ENCODE measurements around the gene CFAP99.
"Not testable (repeated sequence)": the region's sequence is repeated elsewhere in the genome, so short reads cannot be mapped to it uniquely, and the experiment has no call there.

Gene CFAP99

DNA sequence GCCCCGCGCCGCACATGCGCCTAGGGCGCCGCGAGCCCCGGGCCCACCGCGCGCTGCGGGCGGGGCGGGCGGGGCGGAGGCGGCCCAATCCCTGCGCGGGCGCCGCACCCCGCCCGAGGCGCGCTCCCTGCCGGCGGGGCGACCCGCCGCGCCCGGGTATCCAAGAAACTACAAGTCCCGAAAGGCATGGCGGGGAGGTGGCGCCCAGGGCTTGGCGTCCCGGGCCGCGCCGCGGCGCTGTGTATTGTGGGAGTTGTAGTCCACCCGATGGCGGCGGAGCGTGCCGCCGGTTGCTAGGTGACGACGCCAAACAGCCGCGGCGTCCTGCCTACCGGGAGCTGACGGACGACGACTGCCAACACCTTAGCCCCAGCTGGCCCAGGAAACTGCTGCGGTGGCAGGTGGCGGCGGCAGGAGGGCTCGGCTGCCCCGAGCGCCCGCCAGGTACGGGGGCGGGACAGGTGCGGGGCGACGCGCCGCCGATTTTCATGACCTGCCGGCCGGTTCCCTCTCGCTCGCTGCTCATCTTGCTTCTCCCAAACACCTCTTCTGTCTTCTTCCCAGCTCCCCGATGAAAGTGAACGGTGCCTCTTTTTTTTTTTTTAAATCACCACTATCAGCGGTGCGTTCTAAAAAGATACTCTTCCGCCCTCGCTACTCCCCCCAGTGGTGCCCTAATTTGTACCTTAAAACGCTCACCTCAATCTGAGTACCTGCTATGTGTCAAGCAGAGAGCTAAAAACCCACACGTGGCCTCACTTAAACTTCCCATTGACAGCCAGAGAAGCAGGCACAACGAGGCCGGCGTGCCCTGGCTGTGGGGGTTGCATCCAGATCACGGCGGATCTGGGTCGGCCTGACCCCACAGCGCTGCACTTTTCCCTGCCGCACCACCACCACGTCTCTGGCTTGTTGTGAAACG is at the start of gene CFAP99:
Gene CFAP99 (plus strand): TSS at position 306 of the 922 bp plus-strand sequence.
- DNase-seq = peak; percentile 98

DNA sequence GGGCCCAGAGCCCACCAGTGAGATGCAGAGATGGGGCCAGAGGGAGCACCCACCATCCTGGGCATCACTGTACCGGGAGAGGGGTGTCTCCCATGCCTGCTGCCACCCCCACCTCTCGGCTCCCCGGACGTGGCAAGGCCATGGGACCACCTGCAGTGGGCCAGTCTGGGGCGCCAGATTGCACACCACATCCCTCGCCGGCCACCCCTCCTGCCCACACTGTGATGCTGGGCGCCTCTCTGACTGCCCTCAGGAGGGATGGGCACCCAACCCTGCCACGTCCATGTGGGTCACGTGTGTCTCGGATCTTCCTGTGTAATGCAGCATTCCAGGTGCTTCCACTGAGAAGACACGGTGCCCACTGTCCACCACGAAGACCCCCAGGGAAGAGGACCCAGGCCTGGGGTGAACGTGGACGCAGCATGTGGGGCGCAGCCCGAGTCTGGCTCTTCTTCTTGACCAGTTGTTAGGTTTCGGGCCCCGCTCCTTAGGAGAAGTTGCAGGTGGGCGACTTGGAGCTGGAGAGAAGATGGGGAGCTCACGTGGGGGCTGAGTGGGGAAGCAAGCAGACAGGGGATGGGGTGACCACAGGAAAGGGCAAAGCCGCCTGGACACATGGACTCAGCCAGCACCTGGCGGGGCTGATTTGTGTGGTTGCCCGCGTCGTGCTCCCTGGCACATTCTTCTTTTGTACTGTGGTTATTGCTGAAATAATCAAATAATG is 48.0 kb upstream of the CFAP99 start:
- no peak for DNase-seq

DNA sequence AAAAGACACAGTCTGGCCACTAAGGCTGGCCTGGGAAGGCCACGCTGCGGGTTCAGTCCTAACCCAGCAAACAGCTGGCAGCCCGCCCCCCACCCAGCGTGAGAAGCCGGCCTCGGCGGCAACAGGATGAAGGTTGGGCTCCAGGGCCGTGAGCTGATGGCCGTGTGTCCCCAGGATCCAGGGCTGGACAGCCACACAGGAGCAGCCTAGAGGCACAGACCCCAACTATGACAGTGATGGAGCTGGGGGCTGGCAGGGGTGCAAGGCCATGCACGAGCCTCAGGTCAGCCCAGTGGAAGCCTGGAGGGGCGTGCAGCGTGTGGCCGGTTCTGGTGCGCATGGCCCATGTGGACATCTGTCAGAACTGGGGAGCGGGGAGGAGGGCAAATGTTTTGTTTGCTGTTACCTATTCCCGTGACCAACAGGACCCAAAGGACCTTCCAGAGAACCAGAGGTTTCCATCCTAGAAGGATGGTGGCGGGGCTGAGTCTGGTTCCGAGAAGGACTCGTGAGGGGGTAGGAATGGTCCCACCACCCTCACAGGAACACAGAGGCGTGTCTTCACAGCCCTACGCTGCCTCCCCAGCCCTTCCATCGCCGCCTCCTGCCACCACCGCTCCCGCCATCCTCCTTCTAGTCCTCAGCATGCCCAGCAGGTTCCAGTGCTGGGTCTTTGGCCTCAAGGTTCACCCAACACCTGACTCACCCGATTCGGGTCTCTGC is 46.8 kb upstream of the CFAP99 start:
- no peak for DNase-seq

DNA sequence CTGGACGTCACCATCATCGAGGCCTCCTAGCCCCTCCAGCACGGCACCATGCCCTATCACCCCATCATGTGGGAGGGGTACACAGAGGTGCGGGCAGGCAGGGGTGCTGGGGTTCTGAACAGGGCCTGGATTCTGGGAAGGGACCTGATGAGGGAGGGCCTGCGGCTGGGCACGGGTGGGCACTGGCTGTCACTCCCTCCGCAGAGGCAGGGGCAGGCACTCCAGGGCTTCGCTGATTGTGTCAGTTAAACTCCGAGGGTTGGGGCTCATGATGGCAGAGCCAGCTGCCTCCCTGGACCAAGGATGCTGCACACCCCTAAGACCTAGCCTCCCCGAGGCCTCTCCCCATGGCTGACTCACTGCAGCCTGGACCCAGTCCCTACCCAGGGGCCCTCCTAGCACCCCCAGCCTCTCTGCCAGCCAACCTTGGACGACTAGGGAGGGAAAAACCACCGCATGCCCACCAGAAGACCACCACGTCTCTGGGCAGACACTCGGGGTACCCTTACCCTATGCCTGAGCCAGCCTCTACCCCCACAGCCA is 46.2 kb upstream of the CFAP99 start:
- DNase-seq = no peak

DNA sequence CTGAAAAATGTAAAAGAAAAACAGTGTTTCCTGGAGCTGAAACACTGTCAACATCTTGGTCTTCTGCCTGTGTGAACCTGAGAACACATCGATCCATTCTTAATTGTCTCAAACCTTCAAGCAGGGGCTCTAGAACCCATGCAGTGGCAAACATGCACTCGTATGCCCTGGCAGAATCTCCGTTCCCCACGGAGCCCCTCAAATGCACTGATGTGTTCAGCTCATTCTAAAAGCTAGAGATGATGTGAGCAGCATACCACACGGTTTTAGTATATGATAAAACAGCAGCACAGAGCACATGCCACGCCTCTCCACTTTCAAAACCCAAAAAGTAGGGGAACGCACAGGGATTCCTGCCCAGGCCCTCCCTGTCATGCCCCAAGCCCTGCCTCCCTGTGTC is 45.2 kb upstream of the CFAP99 start:
- DNase-seq = no peak

DNA sequence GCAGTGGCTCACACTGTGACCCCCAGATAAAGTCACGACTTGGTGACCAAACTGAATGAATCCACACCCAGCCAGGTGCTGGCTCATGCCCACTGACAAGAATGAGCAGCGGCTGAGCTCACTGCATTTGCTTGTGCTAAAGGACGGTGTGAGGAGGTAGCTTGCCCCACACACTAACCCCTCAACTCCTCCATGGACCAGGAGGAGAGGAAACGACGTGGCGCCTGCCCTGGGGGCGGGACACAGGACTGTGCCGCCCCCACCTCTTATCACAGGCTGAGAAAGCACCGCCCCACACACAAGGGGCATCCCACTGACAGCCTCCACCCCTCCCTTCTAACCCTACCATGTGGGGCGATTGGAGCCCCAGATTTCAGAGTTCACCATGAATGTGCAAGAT is 43.3 kb upstream of the CFAP99 start:
- DNase-seq = no peak

DNA sequence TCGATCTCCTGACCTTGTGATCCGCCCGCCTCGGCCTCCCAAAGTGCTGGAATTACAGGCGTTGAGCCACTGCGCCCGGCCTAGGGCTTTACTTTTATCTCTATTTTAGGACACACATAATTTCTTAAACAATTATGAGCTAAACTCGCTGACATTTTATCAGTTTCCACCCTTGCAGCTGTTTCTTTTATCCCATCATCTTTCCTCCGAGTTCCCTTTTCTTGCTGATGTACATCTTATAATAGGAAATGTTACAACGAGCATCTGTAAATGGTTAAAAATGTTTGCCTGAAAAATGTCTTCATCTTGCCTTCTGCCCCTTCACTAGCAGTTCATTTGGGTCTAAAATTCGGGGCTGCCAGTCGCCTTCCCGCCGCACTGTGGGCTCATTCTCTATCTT is 41.5 kb upstream of the CFAP99 start:
- no peak for DNase-seq

DNA sequence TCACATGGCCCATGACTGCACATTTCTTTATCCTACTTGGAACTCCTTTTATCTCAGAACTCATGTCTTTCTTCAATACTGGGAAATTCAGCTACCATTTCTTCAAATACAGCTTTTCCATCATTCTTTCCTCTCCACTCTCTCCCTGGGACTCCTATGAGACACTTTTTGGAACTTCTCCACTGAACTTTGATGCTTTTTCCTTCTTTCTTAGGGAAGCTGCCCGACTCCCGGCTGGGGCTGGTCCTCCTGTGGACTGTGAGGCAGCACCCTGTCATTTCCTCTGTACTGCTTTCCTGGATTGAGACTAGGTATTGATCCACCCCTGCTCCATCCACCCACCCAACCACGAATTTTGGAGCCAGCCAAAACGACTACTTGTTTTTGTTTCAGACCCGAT is 40.4 kb upstream of the CFAP99 start:
- DNase-seq = no peak

DNA sequence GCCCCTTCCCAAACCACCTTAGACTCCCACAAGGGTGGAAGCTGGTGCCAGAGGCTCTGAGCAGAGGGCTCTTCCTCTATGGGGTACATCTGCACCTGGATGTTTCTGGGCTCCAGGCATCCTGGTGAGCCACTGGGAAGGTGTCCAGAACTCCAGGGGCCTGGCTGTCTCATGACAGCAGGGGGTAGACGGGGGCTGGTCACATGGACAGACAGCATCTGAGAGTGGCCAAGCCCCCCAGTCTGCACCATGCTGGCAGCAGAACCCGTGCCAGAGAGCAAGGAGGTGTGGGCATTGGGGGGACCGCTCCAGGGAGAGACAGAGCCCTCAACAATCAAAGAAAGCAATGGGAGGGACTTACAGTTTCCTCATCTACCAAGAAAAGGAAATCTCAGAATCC is 39.9 kb upstream of the CFAP99 start:
- DNase-seq = no peak

DNA sequence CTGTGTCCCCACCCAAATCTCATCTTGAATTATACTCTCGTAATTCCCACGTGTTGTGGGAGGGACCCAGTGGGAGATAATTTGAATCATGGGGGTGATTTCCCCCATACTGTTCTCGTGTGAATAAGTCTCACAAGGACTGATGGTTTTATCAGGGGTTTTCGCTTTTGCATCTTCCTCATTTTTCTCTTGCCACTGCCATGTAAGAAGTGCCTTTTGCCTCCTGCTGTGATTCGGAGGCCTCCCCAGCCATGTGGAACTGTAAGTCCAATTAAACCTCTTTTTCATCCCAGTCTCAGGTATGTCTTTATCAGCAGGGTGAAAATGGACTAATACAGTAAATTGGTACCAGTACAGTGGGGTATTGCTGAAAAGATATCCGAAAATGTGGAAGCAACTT is 38.2 kb upstream of the CFAP99 start:
- DNase-seq = not testable (repeated sequence)

DNA sequence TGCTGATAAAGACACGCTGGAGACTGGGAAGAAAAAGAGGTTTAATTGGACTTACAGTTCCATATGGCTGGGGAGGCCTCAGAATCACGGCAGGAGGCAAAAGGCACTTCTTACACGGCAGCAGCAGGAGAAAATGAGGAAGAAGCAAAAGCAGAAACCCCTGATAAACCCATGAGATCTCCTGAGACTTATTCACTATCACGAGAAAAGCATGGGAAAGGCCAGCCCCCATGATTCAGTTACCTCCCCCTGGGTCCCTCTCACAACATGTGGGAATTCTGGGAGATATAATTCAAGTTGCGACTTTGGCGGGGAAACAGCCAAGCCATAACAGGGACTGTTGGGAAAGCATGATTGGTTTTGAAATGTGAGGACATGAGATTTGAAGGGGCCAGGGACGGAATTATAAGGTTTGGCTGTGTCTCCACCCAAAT is 36.0 kb upstream of the CFAP99 start:
- not testable (repeated sequence) for DNase-seq

DNA sequence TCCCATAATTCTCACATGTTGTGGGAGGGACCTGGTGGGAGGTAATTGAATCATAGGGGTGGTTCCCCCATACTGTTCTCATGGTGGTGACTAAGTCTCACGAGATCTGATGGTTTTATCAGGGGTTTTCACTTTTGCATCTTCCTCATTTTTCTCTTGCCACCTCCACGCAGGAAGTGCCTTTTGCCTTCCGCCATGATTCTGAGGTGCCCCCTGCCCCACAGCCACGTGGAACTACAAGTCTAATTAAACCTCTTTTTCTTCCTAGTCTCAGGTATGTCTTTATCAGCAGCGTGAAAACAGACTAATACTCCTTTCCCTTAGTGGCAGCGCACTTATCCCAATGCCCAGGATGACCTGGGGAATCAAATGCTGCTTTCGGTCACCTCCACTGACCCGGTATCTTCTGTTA is 35.5 kb upstream of the CFAP99 start:
- DNase-seq = not testable (repeated sequence)

DNA sequence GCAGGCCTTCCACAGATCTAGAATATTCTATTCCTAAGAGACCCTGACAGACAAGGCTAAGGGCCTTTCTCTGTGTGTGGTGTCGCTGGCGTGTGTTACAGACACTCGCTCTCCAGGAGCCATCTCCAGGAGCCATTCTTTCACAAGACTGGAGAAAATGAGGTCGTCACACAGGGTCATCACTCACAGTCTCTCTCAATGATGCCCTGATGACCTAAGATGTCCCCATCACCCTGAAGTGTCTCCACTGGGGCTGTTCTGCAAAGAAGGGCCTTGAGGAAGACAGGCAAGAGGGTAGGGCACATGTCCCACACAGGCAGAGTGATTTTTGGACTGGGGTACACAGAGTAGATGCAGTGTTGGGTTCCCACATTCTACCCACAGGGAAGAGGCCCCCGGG is 35.0 kb upstream of the CFAP99 start:
- DNase-seq = no peak

DNA sequence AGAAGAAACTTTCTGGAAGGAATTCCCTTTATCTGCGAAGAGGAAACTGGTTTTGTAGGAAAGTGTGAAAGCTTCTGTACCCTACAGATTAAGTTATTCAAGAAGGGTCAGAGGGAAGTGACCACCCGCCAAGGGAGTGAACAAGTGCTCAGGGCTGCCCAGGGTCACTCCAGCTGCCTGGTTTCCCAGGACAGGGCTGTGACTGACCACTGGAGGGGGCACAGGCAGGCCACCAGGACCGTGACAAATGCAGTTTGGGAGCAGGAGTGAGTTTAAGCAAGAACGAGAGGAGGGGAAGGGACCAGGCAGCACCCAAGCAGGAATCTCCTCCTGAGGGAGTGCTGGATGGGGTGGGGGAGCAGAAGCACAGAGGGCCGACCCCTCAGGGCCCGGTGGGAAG is 34.5 kb upstream of the CFAP99 start:
- no peak for DNase-seq

DNA sequence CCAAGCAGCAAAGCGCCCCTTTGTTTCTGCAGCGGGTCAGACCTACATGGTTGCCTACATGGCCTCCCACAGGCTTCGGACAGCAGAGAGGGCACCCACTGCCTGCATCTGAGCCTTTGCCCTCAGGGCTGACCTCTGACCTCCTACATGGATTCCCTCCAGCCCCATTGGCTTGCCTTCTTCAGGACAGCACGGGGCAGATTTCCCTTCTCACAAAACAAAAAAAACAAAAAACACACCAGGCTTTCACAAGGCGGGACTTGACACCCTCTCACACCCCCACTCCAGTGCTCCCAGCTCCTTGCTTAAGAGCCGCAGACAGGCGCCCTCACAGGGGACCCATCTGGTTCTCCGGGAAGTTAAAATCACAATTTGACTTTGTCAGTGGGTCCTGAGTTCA is 33.2 kb upstream of the CFAP99 start:
- no peak for DNase-seq

DNA sequence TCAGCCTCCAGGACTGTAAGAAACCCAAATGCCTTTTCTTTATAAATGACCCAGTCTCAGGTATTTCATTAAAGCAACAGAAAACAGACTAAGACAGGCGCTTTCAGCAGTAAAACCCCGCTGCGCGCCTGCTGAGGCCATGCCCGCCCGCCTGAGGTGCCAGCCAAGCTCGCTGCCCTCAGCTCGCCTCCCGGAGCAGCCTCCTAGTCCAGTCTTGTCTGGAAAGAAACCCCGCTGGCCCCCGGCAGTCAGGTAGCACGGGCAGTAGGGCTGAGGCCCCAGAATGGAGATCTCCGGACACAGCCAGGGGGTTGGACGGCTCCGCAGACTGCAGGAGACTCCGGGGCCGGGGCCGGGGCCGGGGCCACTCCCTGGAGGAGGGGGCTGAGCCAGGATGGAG is 32.0 kb upstream of the CFAP99 start:
- DNase-seq = no peak

DNA sequence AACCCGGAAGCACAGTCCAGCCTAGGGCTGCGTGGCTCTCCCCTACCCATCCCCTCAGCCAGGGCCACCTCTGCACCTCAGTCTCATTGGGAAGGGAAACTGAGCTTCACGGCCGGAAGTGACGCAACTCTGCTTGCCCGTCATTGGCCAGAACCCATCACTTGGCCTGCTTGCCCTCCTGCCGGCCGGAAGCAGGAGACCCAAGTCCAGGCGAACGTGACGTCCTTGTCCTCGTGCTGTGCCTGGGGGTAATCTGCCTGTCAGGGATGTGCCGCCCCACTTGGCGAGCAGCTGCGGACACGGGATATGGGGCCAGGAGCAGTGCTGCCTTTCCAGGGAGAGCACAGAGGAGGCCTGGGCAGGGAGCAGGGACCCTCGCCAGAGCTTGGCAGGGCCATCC is 31.5 kb upstream of the CFAP99 start:
- no peak for DNase-seq

DNA sequence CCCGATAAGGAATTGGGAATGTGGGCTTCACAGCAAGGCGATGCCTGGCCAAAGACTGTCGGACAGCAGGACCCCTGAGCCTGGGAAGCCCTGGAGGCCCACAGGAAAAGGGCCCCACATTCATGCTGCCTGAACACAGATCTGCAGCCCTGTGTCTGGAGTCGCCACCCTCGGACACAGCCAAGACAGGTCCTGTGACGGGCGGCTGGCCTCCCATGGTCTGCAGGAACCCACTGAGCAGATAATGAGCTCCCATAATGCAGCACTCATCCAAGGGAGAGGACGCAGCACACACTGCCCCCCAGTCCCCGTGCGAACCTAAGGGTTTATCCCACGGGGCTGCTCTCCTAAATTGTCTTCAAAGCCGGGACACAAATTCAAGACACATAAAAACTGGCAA is 30.9 kb upstream of the CFAP99 start:
- no peak for DNase-seq

DNA sequence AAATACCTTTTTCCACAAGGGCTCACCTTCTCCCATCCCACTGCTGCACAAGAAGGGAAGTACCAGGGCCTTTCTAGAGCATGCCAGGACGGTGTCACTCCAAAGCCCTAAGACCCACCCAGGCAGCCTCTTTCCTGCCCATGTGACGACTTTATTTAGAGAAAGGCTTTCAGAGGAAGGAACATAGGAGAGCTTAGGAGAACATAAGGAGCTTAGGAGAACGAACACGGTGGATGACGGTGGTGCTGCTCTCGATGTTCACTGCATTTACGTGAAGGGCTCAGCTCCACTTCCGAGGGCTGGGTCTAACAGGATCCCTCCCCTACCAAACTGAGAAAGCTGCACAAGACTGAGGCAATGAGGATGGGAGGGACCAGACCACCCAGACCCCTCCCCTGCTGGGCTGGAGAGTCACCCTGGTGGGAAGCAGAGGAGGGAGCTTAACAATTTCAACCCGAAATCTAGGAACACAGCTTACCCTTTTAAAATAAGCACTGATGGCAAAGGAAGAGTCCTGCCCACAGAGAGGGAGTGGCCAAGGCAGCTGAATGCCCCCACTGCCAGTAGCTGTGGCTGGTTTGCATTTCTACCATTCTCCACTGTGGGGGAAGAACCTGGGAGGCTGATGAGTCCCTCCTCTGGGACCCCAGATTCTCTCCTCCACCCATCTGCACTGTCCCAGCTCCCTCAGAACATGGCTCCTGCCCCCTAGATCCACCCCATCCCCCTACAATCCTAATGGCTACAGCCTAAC is 30.1 kb upstream of the CFAP99 start:
- DNase-seq = no peak

DNA sequence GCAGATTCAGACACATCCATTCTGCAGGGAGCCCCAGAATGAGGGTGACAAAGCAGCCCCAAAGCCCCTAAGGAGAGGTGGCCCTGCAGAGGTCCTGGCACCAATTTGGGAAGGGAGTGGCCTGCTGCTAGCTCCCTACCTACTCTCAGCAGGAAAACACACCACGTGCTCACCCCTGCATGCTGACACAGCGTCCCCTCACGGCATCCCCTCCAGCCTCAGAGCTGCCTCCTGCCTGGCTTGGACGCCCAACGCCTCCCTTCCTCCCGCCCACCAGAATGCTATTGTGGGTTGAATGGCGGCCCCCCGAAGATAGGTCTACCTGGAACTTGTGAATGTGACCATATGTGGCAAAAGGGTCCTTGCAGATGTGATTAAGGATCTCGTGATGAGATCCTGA is 29.1 kb upstream of the CFAP99 start:
- DNase-seq = no peak

DNA sequence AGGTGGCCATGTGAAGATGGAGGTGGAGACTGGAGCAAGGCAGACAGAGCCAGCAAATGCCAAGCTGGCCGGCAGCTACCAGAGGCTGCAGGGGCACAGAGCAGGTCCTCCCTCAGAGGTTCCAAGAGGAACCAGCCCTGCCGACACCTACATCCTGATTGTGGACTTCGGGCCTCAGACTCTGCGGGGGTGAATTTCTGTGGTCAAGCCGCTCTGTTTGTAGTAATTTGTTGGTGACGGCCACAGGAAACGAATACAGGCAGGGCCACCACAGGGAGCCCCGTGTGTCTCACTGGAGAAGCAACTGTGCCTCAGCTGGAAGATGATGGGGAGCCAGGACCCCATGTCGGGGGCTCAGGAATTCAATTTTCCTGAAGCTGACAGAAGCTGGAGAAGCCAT is 28.6 kb upstream of the CFAP99 start:
- DNase-seq = no peak

DNA sequence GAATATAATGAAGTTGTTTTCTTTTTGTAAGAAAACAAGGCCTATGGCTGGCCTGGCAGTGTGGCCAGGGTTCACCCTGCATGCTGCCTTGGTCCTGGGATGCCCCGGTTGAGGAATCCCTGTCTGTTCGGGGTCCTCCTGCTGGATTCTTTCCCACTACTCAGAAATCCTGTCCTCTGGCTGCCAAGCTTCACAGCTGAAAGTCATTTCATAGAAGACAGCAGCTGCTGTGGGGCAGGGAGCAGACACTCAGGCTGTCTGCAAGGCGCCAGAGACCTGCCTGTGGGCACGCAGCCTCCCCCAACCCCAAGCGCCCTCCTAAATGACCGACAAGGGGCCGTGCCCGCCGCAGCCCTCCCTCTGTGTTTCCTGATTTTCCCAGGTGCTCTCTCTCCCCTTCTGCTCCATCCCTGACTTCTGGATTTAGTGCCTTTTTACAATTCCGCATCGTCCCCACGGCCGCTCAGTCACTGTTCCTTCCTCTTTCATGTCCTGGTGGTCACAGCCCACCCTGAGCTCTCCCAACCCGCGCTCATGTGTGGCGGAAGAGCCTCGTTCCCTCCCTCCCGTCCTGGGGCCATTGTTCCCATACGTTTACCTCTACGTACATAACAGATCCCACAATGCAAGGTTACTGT is 27.9 kb upstream of the CFAP99 start:
- DNase-seq = no peak
